Brain microvascular endothelial cell (primary cell): ENCODE data around the gene ASPSCR1.

Source experiments
- DNase-seq: peaks from one replicate; pipeline ENCODE4 v3.0.0-alpha.2; 2020
- H3K27ac ChIP-seq: fragments of 250-450 bp; sonication (Bioruptor Pico); 2 replicates; pipeline ENCODE4 v1.5.1; 2020; ENCODE audit warnings: mild to moderate bottlenecking, moderate library complexity
- H3K27me3 ChIP-seq: fragments of 250-450 bp; sonication (Bioruptor Pico); replicated peaks from 2 replicates; pipeline ENCODE4 v1.5.1; 2020; ENCODE audit warnings: mild to moderate bottlenecking
- H3K36me3 ChIP-seq: fragments of 250-450 bp; sonication (Bioruptor Pico); replicated peaks from 2 replicates; pipeline ENCODE4 v1.5.1; 2020; ENCODE audit warnings: mild to moderate bottlenecking
- H3K4me3 ChIP-seq: 2 replicates; pipeline ENCODE4 v1.5.1; 2011; ENCODE audit warnings: low read depth, mild to moderate bottlenecking, control low read depth, low read length, moderate library complexity
- CTCF ChIP-seq: IDR thresholded peaks from 2 replicates; pipeline ENCODE4 v1.5.1; 2011; ENCODE audit warnings: low read depth, mild to moderate bottlenecking, moderate library complexity, low read length, control low read depth, inconsistent platforms; ENCODE audit errors: missing control alignments
- in situ Hi-C: cut with HindIII; loops from 2 replicates; pipeline ENCODE4 v1.10.0; 2017; ENCODE audit warnings: low sequenced_read_pairs, low pct_ligation_motif_present

Gene ASPSCR1

GRCh38 chr17:81957691-81958432 lies 19.6 kb upstream of the ASPSCR1 start:
- Histone ChIP-seq H3K27me3 (peaks cover 49% of the 10 kb centered on the region), H3K27ac (no peak overlapping the region), H3K4me3 (no peak overlapping the region), H3K36me3 (no peaks in the 10 kb centered on the region)
- DNase-seq, result no peak
- no peak for TF ChIP-seq CTCF
- in situ Hi-C loops, result no loop called here

DNA sequence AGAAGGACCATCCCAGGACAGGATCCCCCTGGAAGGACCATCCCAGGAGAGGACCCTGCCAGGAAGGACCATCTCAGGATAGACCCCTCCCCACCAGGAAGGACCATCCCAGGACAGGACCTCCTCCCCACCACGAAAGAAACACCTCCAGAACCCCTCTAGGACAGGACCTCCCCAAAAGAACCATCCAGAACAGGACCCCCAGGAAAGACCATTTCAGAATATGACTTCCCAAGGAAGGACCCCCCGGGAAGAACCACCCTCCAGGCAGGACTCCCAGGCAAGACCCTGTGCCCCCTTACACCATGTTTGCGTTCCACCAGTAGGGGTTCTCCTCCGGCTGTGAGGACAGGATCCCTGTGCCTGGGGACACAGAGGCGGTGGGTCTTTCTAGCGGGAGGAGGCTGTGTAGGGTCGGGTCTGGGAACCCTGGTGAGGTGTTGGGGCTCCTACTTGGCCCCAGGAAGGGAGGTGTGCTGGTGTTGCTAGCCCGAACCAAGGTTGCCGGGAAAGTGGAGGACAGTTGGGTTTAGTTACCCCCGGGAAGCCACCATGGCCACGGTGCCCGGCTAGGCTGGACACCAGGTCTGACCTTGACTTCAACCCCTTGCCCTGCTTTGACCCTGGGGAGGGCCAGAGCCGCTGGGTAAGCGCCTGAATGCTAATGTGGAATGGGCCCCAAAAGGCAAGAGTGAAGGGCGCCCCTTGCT lies 18.6 kb upstream of the ASPSCR1 start:
- peak; percentile 24 for TF ChIP-seq CTCF
- in situ Hi-C loops, result no loop called here
- Histone ChIP-seq H3K4me3 (no peak overlapping the region), H3K27me3 (peaks cover 58% of the 10 kb centered on the region), H3K36me3 (no peaks in the 10 kb centered on the region), H3K27ac (no peak overlapping the region)
- DNase-seq, result no peak

DNA sequence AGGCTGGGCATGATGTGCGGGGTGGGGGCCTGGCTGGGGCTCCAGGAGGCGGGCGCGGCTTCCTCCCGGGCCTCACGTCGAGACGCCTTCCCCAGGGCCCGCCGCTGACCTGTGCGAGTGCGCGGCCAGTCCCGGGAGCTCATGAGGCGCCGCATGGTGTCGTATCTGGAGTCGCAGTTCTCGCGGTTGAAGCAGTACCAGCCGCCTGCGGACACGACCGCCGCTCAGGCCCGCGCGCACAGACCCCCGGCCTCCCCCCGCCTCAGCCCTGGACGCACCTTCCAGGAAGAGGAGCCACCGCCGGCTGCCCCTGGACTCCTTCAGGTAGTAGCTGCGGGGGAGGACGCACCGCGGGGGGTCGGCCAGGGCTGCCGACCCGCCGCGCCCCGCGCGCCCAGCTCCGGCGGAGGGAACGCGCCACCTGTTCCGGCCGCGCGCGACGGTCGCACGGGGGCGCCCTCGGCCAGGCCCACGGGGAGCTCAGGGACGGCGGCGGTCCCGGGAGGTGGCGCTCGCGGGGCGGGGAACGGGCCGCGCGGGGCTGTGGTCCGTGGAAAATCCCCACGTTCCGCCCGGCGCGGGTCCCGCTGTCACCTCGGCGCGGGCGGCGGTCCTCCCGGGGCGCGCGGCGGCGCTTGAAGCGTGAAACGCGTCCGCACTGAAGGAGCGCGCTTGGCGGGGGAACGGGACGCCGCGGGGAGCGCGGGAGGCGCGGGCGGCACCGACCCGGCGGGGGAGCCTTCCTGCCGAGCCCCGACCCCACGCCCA lies 17.9 kb upstream of the ASPSCR1 start:
- H3K27me3 ChIP-seq, result peaks cover 66% of the 10 kb centered on the region
- TF ChIP-seq CTCF, result peak; percentile 44
- H3K36me3 ChIP-seq, result no peaks in the 10 kb centered on the region
- in situ Hi-C loops, result no loop called here
- no peak overlapping the region for H3K4me3 ChIP-seq
- no peak overlapping the region for H3K27ac ChIP-seq
- no peak for DNase-seq

GRCh38 chr17:81960130-81960958 lies 17.1 kb upstream of the ASPSCR1 start:
- Histone ChIP-seq H3K36me3 (no peaks in the 10 kb centered on the region), H3K27ac (no peak overlapping the region), H3K27me3 (peaks cover 67% of the 10 kb centered on the region), H3K4me3 (no peak overlapping the region)
- DNase-seq, result no peak
- TF ChIP-seq CTCF, result no peak
- in situ Hi-C loops, result no loop called here

DNA sequence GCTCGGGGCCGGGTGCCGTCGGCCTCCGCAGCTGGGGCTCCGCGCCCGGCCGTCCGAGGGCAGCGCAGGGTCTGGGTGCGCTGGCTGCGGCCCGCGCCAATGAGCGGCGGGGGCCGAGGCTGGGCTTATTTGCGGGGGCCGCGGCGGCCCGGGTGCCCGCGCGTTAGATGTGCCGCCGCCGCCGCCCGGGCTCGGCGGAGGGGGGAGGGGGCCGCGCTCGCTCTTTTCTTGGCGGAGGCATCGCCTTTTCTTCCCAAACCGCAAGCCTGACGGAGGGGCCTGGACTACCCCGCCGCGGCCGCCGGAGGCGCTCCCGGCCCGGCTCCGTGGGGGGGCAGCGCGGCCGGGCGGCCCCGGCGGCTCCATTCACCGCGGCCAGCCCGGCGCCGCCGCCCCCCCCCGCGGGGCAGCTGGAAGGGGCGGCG lies 16.3 kb upstream of the ASPSCR1 start, which contains the start of gene NOTUM:
Gene NOTUM, minus strand, starts transcription at position 101 of the 425 bp plus-strand sequence. CDS start 278 bp downstream, outside the sequence.
- Histone ChIP-seq H3K36me3 (no peaks in the 10 kb centered on the region), H3K27ac (no peak within 1 kb of the TSS), H3K4me3 (no peak within 1 kb of the TSS), H3K27me3 (peaks cover 67% of the 10 kb centered on the region)
- in situ Hi-C loops, result no loop called here
- TF ChIP-seq CTCF, result peak; percentile 44
- DNase-seq, result no peak
